Esophagus (tissue), 2 donors: ENCODE results near the gene TMEM126A. TPM values are rescaled to one million over a fixed set of nuclear protein-coding genes. Genes with fewer than 3 reads are reported as not detected.
"Not testable (repeated sequence)": the region's sequence is repeated elsewhere in the genome, so short reads cannot be mapped to it uniquely, and the experiment has no call there.

Experiments
- H3K27ac ChIP-seq, 2 donors: one replicate each; pipeline ENCODE4 v1.5.1; 2013; ENCODE audit warnings: low read depth in 2 of 2, mild to moderate bottlenecking in 2 of 2, inconsistent platforms in 1 of 2, low read length in 1 of 2, moderate library complexity in 1 of 2
- H3K27me3 ChIP-seq, 2 donors: one replicate each; pipeline ENCODE4 v1.6.1; 2013; ENCODE audit warnings: low read length in 2 of 2, control low read depth in 1 of 2, mild to moderate bottlenecking in 1 of 2; ENCODE audit not compliant: insufficient read depth in 2 of 2, control insufficient read depth in 1 of 2
- H3K36me3 ChIP-seq, 2 donors: one replicate each; pipeline ENCODE4 v1.6.1; 2013; ENCODE audit warnings: low read length in 1 of 2; ENCODE audit not compliant: control insufficient read depth in 2 of 2, insufficient read depth in 2 of 2
- H3K4me1 ChIP-seq, 2 donors: one replicate each; pipeline ENCODE4 v1.6.1; 2013; ENCODE audit warnings: low read length in 1 of 2; ENCODE audit not compliant: control insufficient read depth in 2 of 2, insufficient read depth in 2 of 2
- H3K4me3 ChIP-seq, 2 donors: one replicate each; pipeline ENCODE4 v1.5.1; 2013; ENCODE audit warnings: low read length in 2 of 2, mild to moderate bottlenecking in 2 of 2, low read depth in 1 of 2, moderate library complexity in 1 of 2
- H3K9me3 ChIP-seq, 2 donors: one replicate each; pipeline ENCODE4 v1.6.1; 2013; ENCODE audit warnings: mild to moderate bottlenecking in 2 of 2, low read depth in 1 of 2, low read length in 1 of 2, moderate library complexity in 1 of 2; ENCODE audit not compliant: control insufficient read depth in 2 of 2, insufficient read depth in 1 of 2
- WGBS, 2 donors: extraction: QIAGEN DNeasy Blood & Tissue Kit; methylation state at CpG; one replicate each; pipeline ENCODE4 v1.1.7; 2013; 5-methylcytosine and 5-hydroxymethylcytosine counted together
- polyA plus RNA-seq, 2 donors: library from polyadenylated mRNA; stranded (reverse); fragments of 200-250 nt; gene quantifications; one replicate each; pipeline ENCODE4 v1.2.3, GENCODE V29; 2013
- donor health status: healthy with polysubstance abuse.
- donor health status: Bipolar disorder and iron deficiency.

The TMEM126A gene
- polyA plus RNA-seq, 2 donors = 33.3 to 45.6 TPM

- not testable (repeated sequence) for H3K4me3 ChIP-seq, H3K36me3 ChIP-seq, H3K4me1 ChIP-seq, H3K9me3 ChIP-seq, H3K27me3 ChIP-seq, H3K27ac ChIP-seq
- WGBS, 2 donors = 95% methylated on average over 4 of the region's 4 CpGs
Measured at GRCh38 chr11:85654343-85654742, 6.6 kb downstream of the TMEM126A start.

GRCh38 chr11:85656777-85657176 is 9.0 kb downstream of the TMEM126A start:
- 75 to 84% methylated on average over 1 of the region's 1 CpG for WGBS, 2 donors
- no peak overlapping the region for H3K27ac ChIP-seq
- H3K4me1 ChIP-seq = no peaks in the 10 kb centered on the region
- H3K9me3 ChIP-seq = no peaks in the 10 kb centered on the region
- no peak overlapping the region for H3K4me3 ChIP-seq
- H3K27me3 ChIP-seq = no peaks in the 10 kb centered on the region
- H3K36me3 ChIP-seq = peaks cover 0 to 2% of the 10 kb centered on the region in 2 donors

GRCh38 chr11:85658180-85658579 is 10.4 kb downstream of the TMEM126A start:
- Histone ChIP-seq H3K36me3 (peaks cover 0 to 2% of the 10 kb centered on the region in 2 donors), H3K4me3 (no peak overlapping the region), H3K9me3 (no peaks in the 10 kb centered on the region), H3K27ac (no peak overlapping the region), H3K27me3 (no peaks in the 10 kb centered on the region), H3K4me1 (no peaks in the 10 kb centered on the region)
- WGBS, 2 donors = 34% methylated on average over 1 of the region's 1 CpG

- Histone ChIP-seq H3K4me3 (peak overlapping the region in 1 of 2 donors; percentile 24), H3K27me3 (no peaks in the 10 kb centered on the region), H3K4me1 (no peaks in the 10 kb centered on the region), H3K27ac (no peak overlapping the region), H3K9me3 (peaks cover 0 to 3% of the 10 kb centered on the region in 2 donors), H3K36me3 (peaks cover 0 to 1% of the 10 kb centered on the region in 2 donors)
- WGBS, 2 donors = 6 to 13% methylated on average over 4 of the region's 4 CpGs
Measured at GRCh38 chr11:85661972-85662664, 14.4 kb downstream of the TMEM126A start.

GRCh38 chr11:85663080-85663752 is 15.4 kb downstream of the TMEM126A start:
- Histone ChIP-seq H3K27ac (peak overlapping the region; percentile 95 to 99), H3K4me1 (no peaks in the 10 kb centered on the region), H3K27me3 (no peaks in the 10 kb centered on the region), H3K36me3 (no peaks in the 10 kb centered on the region), H3K9me3 (peaks cover 0 to 3% of the 10 kb centered on the region in 2 donors), H3K4me3 (peak overlapping the region; percentile 93 to 99)
- 1 to 2% methylated on average over 10 of the region's 10 CpGs for WGBS, 2 donors

GRCh38 chr11:85663753-85664614 is 16.2 kb downstream of the TMEM126A start:
- Histone ChIP-seq H3K9me3 (peaks cover 0 to 3% of the 10 kb centered on the region in 2 donors), H3K4me3 (peak overlapping the region; percentile 93 to 99), H3K27ac (peak overlapping the region; percentile 95 to 99), H3K36me3 (no peaks in the 10 kb centered on the region), H3K27me3 (no peaks in the 10 kb centered on the region), H3K4me1 (no peaks in the 10 kb centered on the region)
- 0 to 1% methylated on average over 73 of the region's 73 CpGs for WGBS, 2 donors

GRCh38 chr11:85664615-85665481 is 17.1 kb downstream of the TMEM126A start, which contains the start of gene CREBZF:
TSS of gene CREBZF (minus strand) at chr11:85665129. CDS start at chr11:85664875, 254 bp downstream.
- no peaks in the 10 kb centered on the region for H3K4me1 ChIP-seq
- H3K4me3 ChIP-seq = peak within 1 kb of the TSS; percentile 93 to 99
- H3K36me3 ChIP-seq = no peaks in the 10 kb centered on the region
- H3K27me3 ChIP-seq = no peaks in the 10 kb centered on the region
- peaks cover 0 to 3% of the 10 kb centered on the region in 2 donors for H3K9me3 ChIP-seq
- H3K27ac ChIP-seq = peak within 1 kb of the TSS; percentile 95 to 99
- 0% methylated on average over 62 to 67 of the region's 67 CpGs for WGBS, 2 donors

GRCh38 chr11:85665733-85666132 is 18.0 kb downstream of the TMEM126A start:
- Histone ChIP-seq H3K36me3 (no peaks in the 10 kb centered on the region), H3K27me3 (no peaks in the 10 kb centered on the region), H3K4me3 (no peak overlapping the region), H3K9me3 (peaks cover 0 to 3% of the 10 kb centered on the region in 2 donors), H3K4me1 (no peaks in the 10 kb centered on the region), H3K27ac (no peak overlapping the region)
- WGBS, 2 donors = 59 to 70% methylated on average over 5 of the region's 5 CpGs

- Histone ChIP-seq H3K9me3 (peaks cover 0 to 3% of the 10 kb centered on the region in 2 donors), H3K27me3 (no peaks in the 10 kb centered on the region), H3K4me3 (no peak overlapping the region), H3K4me1 (no peaks in the 10 kb centered on the region), H3K36me3 (no peaks in the 10 kb centered on the region), H3K27ac (no peak overlapping the region)
- WGBS, 2 donors = 80 to 82% methylated on average over 3 of the region's 3 CpGs
Measured at GRCh38 chr11:85666687-85667086, 18.9 kb downstream of the TMEM126A start.
